ENCODE measurements around the gene P2RY8. TPM values are rescaled to one million over a fixed set of nuclear protein-coding genes. Genes with fewer than 3 reads are reported as not detected.
"Not testable (repeated sequence)": the region's sequence is repeated elsewhere in the genome, so short reads cannot be mapped to it uniquely, and the experiment has no call there.

Gene P2RY8
- 1 to 10 TPM; 1.1 to 1.5 (median 1.2) TPM for polyA plus RNA-seq (ENCODE audit: insufficient read length in 3 of 3)
- long read RNA-seq, donor 1, result 0 reads
- long read RNA-seq, donor 2, full-length matches to known transcripts, result 1 of 1 reads
- long read RNA-seq, donor 2, partial matches to known transcripts, result 0 of 1 reads
- long read RNA-seq, donor 2, other reads (novel, unspliced or antisense), result 0 of 1 reads
- long read RNA-seq, donor 3, full-length matches to known transcripts, result 1 of 77 reads
- long read RNA-seq, donor 3, partial matches to known transcripts, result 69 of 77 reads
- long read RNA-seq, donor 3, other reads (novel, unspliced or antisense), result 7 of 77 reads
- long read RNA-seq, donor 4, full-length matches to known transcripts, result 2 of 2 reads
- long read RNA-seq, donor 4, partial matches to known transcripts, result 0 of 2 reads
- long read RNA-seq, donor 4, other reads (novel, unspliced or antisense), result 0 of 2 reads
- long read RNA-seq, donor 5, result 0 reads
- long read RNA-seq, donor 6, result 0 reads
- long read RNA-seq, donor 7, result 0 reads
- long read RNA-seq, donor 8, full-length matches to known transcripts, result 1 of 1 reads
- long read RNA-seq, donor 8, partial matches to known transcripts, result 0 of 1 reads
- long read RNA-seq, donor 8, other reads (novel, unspliced or antisense), result 0 of 1 reads
- long read RNA-seq, donor 9, full-length matches to known transcripts, result 2 of 2 reads
- long read RNA-seq, donor 9, partial matches to known transcripts, result 0 of 2 reads
- long read RNA-seq, donor 9, other reads (novel, unspliced or antisense), result 0 of 2 reads
- long read RNA-seq, donor 10, result 0 reads
- long read RNA-seq, donor 11, full-length matches to known transcripts, result 1 of 1 reads
- long read RNA-seq, donor 11, partial matches to known transcripts, result 0 of 1 reads
- long read RNA-seq, donor 11, other reads (novel, unspliced or antisense), result 0 of 1 reads
- long read RNA-seq, donor 12, full-length matches to known transcripts, result 2 of 2 reads
- long read RNA-seq, donor 12, partial matches to known transcripts, result 0 of 2 reads
- long read RNA-seq, donor 12, other reads (novel, unspliced or antisense), result 0 of 2 reads
- long read RNA-seq, donor 13, result 0 reads
- long read RNA-seq, donor 14, result 0 reads
- long read RNA-seq, donor 15, result 0 reads
- long read RNA-seq, donor 16, result 0 reads

GRCh38 chrX:1537031-1537715 lies at the start of gene P2RY8:
P2RY8 (minus strand) TSS chrX:1537185; CDS start chrX:1466558, 70,627 bp downstream.
- DNase-seq, result no peak

- no peak for DNase-seq
These were observed 47.4 kb upstream of the P2RY8 start for GRCh38 chrX:1584237-1585011.

GRCh38 chrX:1582686-1583437 lies 45.9 kb upstream of the P2RY8 start:
- no peak for DNase-seq

GRCh38 chrX:1581132-1581531 lies 44.1 kb upstream of the P2RY8 start:
- DNase-seq, result peak; percentile 43

GRCh38 chrX:1578511-1579173 lies 41.7 kb upstream of the P2RY8 start:
- DNase-seq, result no peak

GRCh38 chrX:1577845-1578244 lies 40.9 kb upstream of the P2RY8 start:
- no peak for DNase-seq

- no peak for DNase-seq
These were observed 39.4 kb upstream of the P2RY8 start for GRCh38 chrX:1576201-1576992.

GRCh38 chrX:1574181-1574580 lies 37.2 kb upstream of the P2RY8 start:
- not testable (repeated sequence) for DNase-seq

- DNase-seq, result no peak
These were observed 28.0 kb upstream of the P2RY8 start for GRCh38 chrX:1564750-1565683.

GRCh38 chrX:1564077-1564476 lies 27.1 kb upstream of the P2RY8 start:
- DNase-seq, result not testable (repeated sequence)

GRCh38 chrX:1561164-1561563 lies 24.2 kb upstream of the P2RY8 start:
- no peak for DNase-seq

- no peak for DNase-seq
These were observed 21.9 kb upstream of the P2RY8 start for GRCh38 chrX:1558761-1559468.

GRCh38 chrX:1557442-1557841 lies 20.5 kb upstream of the P2RY8 start:
- not testable (repeated sequence) for DNase-seq

GRCh38 chrX:1555370-1555769 lies 18.4 kb upstream of the P2RY8 start:
- DNase-seq, result no peak

- no peak for DNase-seq
These were observed 17.7 kb upstream of the P2RY8 start for GRCh38 chrX:1554469-1555210.

GRCh38 chrX:1551959-1552546 lies 15.1 kb upstream of the P2RY8 start:
- no peak for DNase-seq
